GM21529 (cell line): ENCODE measurements around the gene DPP8.
"Not testable (repeated sequence)": the region's sequence is repeated elsewhere in the genome, so short reads cannot be mapped to it uniquely, and the experiment has no call there.

Source experiments
- ATAC-seq: cut with Tn5 transposase; IDR thresholded peaks from one replicate; pipeline ENCODE4 v1.9.1; 2021; ENCODE audit not compliant: unreplicated experiment

The DPP8 gene

DNA sequence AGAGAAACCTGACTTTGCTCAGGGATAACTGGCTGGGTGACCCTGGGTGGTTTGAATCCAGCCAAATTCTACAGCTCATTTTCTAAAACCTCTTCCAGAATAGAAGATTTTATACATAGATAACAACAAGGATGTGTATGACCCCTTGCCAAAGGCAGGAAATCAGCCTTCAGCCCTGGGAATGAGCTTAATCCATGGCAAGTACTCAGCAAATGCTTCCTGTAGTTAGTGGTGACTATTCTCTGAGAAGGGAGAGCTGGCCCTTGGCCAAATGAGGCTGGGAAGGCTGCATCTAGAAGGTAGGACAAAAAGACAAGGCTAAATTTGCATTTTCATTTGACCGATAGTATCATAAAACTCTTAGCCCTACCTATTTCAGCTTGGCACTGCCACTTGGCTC lies 8.1 kb upstream of the DPP8 start:
- ATAC-seq, result no peak

DNA sequence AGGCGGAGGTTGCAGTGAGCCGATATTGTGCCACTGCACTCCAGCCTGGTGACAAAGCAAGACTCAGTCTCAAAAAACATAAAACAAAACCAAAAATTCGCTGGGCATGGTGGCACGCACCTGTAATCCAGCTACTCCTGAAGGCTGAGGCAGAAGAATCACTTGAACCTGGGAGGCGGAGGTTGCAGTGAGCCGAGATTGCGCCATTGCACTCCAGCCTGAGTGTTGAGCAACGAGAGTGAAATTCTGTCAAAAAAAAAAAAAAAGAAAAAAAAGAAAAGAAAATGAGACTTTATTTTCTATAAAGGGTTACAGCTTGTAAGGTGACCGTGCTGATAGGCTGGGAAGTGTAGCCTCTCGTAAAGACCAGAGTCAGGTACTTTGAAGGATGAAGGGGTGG lies 6.7 kb upstream of the DPP8 start:
- no peak for ATAC-seq

DNA sequence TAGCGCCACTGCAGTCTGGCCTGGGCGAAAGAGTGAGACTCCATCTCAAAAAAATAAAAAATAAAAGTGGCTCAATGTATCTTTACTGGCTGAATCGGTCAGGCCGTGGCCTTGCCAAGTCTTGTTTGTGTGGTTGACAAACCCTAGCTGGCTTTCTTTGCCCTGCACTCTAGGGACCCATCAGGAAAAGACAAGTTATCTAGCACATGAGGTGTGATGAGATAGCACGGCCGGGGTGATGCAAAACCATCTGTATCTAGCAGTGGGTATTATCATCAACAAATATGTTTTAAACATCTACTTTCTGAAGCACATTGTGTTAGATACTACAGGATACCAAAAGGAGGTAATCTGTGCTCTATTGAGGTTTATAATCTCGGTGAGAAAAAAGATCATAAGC lies 3.9 kb upstream of the DPP8 start:
- ATAC-seq, result no peak

DNA sequence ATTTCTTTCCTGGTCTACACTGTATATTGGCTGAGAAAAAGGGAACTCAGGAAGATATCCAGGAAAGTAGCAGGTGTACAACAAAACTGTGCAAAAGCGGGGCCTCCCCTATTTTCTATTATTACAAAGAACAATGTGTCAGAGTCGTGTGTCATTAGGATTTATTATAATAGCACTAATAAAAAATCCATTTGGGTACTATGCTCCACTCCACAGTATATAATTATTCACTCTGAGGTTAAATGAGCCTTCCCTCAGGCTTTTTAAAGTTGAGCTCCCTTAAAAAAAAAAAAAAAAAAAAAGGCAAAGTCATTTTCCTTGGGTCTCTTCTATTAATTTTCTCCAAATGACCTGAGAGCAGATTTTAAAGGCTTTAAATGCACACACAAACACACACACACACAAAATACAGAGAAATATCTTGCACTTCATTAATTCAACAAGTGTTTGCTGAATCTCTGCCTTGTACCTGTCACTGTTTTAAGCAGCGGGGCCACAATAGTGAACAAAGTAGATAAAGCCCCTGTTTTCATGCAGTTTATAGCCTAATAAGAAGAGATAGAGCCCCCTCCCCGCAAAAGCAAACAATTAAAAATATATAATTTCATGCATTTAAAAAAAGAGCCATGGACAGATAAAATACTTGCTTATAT lies 1.3 kb upstream of the DPP8 start:
- no peak for ATAC-seq

DNA sequence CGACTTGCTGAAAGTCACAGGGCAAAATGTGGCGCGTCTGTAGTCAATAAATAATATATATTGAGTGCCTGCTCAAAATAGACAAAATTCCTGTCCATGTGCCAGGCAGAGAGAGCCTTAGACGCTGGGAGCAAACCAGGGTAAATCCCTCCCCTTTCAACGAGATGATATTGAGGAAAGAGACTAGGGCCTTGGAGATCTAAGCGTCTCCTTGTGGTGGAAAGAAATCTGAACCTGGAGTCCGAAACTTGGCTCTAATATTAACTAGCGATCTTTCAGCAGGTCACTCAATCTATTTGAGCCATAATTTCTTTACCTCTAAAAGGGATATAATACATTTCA lies 348 bp upstream of the DPP8 start:
- peak; percentile 6 for ATAC-seq

DNA sequence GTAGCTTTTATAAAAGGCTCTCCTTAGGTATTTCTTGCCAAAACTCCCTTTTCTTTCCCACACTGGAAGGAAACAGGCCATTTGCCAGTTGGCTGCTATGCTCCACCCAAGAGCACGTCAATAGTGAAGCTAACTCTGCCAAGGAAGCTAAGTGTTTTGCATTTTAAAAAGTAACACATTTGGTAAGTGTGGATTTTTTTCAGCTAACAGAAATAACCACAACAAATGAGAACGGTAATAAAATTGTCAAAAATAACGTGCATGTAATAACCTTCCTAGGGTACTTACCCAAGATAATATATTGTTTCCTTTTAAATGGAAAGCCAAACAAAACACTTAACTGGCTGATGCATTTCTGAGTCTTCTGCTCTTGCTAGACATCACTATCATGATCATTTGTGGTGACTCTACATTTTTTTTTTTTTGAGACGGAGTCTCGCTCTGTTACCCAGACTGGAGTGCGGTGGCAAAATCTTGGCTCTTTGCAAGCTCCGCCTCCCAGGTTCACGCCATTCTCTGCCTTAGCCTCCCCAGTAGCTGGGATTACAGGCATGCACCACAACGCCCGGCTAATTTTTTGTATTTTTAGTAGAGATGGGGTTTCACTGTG lies 4.6 kb downstream of the DPP8 start:
- no peak for ATAC-seq

DNA sequence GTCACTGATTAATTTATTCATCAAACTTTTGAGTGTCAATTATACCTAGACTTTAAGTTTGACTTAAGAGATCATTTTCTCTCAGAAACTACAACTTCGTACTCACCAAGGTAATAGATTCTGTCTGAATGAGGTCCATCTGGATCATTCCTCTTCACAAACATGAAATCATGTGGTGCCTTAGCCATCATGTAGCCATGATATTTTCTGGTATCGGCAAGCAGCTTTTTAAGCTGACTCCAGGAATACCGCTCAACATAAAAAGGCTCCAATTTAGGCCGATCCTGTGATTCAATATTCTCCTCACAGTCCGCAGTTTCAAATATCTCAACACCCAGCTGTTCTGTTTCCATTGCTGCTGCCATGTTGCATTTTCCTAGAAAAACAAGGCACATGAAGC lies 5.3 kb downstream of the DPP8 start:
- ATAC-seq, result no peak

DNA sequence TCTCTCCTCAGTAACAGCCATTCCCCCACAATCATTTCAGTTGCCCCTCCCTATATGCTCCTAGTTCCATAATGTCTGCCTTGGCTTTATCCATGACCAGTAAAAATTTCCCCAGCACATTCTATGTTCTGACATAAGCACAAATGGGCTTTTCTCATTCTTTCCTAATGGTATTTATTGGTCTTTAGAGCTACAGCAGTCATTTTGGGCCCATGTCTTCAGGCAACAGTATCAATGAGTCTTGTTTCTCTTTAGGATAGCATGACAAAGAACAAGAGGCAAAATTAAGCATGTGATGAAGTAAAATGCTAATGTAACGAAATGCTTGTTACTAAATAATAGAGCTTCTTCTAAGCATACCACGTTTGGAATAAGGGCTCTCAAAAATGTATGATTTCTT lies 8.2 kb downstream of the DPP8 start:
- no peak for ATAC-seq

DNA sequence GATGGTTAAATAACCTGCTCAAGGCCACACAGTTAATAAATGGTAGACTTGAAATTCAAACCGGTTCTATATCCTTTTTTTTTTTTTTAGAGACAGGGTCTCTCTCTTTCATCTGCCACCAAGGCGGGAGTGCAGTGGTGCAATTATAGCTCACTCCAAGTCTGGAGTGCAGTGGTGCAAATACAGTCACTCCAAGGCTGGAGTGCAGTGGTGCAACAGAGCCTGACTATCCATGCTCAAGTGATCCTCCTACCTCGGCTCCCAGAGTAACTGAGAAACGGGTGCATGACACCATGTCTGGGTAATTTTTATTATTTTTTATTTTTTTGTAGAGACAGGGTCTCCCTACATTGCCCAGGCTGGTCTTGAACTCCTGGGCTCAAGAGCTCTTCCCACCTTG lies 23.4 kb downstream of the DPP8 start:
- no peak for ATAC-seq

DNA sequence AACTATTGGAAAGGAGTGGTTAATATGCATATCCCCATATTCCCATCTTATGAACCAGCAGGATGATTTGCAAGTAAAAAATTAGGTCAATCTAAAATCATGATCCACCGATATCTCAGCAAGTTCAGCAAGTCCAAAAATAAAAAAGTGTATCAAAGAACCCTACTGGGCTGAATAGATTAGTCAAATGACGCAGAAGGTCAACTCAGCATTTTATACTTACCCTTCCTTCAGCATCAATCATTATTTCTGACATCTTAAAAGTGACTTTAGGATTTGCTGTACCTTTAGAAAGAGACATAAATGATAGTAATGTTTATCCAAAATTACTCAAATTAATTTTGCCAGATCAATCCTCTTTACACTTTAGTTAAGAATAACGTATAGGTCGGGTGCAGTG lies 32.6 kb downstream of the DPP8 start:
- ATAC-seq, result no peak

DNA sequence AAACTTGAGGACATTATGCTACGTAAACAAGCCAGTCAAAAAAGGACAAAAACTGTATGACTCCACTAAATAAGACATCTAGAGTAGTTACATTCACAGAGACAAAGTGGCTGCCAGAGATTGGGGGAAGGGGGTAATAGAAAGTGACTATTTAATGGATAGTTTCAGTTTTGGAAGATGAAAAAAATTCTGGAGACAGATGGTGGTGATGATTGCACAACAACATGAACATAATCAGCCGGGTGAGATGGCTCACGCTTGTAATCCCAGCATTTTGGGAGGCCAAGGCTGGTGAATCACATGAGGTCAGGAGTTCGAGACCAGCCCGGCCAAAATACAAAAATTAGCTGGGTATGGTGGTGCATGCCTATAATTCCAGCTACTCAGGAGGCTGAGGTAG lies 40.6 kb downstream of the DPP8 start:
- no peak for ATAC-seq

DNA sequence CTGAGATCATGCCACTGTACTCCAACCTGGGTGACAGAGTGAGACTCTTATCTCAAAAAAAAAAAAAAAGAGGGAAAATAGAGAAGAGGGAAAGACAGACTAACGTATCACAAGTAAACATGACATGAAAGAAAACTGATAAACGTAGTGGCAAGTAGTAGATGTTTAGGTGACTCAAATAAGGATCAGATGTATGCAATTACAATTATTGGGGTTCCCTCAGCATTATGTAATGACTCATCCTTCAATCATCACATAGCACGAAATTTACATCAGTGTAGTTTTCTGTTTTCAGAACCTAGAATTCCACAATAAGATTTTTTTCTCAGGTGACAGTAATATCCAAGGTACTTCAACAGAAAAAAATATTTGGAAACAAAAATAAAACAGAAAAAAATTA lies 46.6 kb downstream of the DPP8 start:
- no peak for ATAC-seq

DNA sequence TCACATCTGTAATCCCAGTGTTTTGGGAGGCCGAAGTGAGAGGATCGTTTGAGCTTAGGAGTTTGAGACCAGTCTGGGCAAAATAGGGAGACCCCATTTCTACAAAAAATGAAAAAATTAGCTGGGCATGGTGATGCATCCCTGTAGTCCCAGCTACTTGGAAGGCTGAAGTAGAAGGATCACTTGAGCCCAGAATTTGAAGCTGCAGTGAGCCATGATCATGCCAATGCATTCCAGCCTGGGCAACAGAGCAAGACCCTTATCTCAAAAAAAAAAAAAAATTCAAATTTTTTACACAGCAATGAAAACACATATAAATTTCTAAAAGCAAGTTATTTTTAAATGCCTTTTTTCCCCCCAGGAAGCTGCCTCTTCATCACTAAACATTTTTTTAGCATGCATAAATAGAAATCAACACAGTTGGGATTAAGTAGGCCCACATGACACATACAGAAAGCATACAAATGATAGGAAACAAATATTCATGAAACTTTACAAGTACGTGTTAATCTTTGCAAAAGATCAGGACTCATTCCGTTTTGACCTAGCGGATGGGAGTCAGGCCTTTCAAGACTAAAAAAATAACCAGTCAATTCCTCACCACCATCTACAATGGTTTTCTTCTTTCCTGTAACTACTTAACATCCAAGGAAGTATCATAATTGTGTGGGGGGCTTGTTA lies 49.1 kb downstream of the DPP8 start:
- ATAC-seq, result no peak

DNA sequence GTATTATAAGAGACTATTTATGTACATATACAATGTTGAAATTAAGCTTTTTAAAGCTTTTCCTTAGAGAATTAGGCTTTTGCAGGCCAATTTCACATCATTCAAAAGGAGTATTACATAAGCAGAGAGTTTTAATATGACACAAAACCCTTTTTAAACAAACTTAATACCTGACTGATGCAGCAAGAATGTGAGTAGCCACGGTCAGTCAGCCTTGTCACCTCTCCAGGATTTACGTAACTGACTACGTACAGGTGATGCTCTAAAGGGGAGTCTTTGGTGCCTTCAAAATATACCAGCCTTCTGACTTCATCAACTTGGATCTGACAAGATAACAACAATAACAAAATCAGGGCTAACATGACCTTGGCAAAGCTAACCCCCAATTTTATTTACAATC lies 50.6 kb downstream of the DPP8 start:
- ATAC-seq, result no peak

DNA sequence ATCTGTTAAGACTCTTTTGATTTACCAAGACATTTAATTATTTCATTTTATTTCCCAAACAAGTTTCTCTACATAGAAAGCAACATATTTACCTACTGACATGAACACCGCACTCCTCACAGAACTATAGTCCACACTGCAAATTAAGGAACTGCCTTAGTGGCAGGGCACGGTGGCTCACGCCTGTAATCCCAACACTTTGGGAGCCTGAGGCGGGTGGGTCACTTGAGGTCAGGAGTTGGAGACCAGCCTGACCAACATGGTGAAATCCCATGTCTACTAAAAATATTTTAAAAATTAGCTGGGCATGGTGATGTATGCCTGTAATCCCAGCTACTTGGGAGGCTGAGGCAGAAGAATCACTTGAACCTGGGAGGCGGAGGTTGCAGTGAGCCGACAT lies 54.4 kb downstream of the DPP8 start:
- not testable (repeated sequence) for ATAC-seq

DNA sequence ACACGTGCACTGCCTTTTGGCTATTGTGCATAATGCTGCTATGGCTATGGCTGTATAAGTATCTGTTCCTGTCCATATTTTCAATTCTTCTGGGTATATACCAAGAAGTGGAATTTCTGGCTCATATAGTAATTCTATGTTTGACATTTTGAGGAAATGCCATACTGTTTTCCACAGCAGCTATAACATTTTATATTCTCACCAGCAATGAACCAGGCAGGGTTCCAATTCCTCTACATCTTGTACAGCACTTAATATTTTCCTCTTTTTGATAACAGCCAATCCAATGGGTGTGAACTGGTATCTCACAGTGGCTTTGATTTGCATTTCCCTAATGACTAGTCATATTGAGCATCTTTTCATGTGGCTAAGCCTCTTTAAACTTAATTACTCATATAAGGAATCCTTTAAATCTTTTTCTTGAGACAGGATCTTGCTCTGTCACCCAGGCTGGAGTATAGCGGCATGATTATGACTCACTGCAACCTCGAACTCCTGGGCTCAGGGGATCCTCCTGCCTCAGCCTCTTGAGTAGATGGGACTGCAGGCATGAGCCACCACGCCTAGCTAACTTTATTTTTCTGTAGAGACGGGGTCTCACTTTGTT lies 56.6 kb downstream of the DPP8 start:
- ATAC-seq, result no peak

DNA sequence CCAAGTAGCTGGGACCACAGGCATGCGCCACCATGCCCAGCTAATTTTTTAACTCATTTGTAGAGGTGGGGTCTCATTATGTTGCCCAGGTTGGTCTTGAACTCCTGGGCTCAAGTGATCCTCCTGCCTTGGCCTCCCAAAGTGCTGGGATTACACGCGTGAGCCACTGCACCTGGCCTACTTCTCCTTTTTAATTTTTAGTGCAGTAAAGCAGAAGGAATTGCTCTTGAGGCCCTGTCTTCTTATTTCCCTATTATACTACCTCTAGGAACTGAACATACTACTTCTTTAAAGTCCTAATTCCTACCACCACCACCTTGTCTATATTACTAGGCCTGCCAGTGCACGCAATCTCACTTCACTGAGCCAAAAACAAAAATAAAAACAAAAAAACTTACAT lies 62.2 kb downstream of the DPP8 start:
- ATAC-seq, result not testable (repeated sequence)

DNA sequence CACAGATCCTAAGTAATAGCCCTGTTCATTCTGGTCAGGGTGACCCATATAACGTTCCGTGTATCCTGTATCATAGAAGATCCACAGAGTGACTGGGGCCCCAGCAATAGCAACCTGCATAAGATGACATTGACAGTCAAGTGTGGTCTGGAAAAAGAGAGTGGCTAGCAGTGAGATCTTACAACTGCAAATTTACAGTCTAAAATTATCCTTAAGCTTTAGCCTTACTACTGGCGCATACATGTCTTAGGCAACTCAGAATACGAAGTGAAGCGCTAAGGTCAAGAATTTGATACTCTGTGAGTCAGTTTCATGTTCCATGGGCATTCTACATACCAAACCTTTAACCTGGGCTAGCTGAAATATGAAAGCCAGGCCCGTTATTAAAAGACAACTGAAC lies 65.5 kb downstream of the DPP8 start:
- ATAC-seq, result no peak

DNA sequence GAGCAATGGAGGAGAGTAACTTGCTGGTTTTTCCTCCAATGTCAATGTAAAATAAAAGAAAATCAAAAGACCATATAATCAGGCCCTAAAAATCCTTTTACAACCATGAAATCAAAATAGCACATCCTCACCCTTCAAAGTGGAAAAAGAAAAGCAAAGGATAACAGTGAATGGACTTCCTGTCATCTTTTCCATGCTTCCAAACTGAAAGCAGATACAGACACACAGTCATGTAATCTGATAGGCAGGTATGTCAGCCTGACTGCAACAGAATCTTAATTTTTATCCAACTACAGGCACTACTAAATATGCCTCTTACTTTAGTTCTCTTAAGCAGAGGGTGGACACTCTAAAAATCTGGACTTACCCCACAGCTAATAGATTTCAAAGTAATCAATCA lies 66.9 kb downstream of the DPP8 start:
- ATAC-seq, result no peak

DNA sequence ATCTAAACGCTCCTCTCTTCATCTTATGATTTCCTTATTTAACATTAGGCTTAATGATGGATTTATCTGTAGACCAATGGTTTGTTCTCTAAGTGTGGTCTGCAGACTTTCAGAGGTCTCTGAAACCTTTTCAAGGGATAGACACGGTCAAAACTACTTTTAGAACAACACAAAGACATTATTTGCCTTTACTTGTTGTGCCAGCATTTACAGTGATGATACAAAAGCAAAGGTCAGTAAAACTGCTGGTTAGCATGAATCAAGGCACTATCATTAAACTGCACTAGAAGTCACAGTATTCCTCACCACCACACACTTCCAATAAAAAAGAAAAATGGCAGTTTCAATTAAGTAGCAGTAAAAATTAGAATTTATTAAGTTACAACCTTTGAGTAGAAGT lies 70.3 kb downstream of the DPP8 start:
- ATAC-seq, result no peak

DNA sequence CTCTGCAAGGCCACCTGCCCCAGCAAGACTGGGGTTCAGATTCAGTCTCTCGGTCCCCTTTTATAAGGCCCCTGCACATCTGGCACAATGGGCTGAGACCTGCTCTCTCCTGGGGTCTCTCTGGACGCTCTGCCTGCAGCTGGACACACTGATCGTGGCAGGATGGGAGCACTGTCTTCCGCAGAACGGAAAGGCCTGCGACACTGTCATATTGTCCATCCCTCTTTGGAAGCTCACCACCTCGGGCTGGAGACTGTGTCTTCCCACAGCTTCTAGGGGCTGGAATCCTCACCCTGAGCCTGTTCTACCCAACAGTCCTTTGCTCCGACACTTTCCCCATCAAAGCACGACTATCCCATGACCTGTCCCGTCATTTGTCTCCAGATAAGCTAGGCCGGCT lies 83.3 kb downstream of the DPP8 start:
- no peak for ATAC-seq

DNA sequence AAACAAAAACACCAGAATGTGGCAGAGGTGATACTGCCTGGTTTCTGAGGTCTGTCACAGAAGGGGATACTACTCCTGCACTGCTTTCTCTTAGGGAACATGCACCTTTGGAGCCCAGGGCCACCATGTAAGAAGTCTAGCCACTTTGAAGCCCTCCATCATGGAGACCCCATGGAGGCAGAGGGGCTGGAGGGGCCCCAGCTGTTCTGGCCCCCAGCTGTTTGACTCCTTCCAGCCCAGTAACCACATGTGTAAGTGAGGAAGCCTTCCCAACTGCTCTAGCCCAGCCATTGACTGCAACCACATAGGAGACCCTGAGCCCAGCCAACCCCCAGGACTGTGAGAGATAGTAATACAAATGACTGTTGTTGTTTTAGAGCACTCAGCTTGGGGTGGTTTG lies 85.8 kb downstream of the DPP8 start:
- no peak for ATAC-seq
